ENCODE measurements around the gene CDK17. TPM values are rescaled to one million over a fixed set of nuclear protein-coding genes. Genes with fewer than 3 reads are reported as not detected.

The CDK17 gene
- total RNA-seq, 1 donor from 2014 or later = 33.8 TPM

- H3K9me3 Mint-ChIP-seq (ENCODE audit: unreplicated experiment) = no peaks in the 10 kb centered on the region
These were observed 25.1 kb upstream of the CDK17 start for GRCh38 chr12:96425321-96425720.

GRCh38 chr12:96424601-96425000 lies 24.4 kb upstream of the CDK17 start:
- peak overlapping the region; percentile 81 for H3K27ac Mint-ChIP-seq (ENCODE audit: unreplicated experiment)
- H3K36me3 Mint-ChIP-seq (ENCODE audit: unreplicated experiment) = no peaks in the 10 kb centered on the region

More at GRCh38 chr12:96425321-96425720, 25.1 kb upstream of the CDK17 start:
- no peak for DNase-seq (ENCODE audit: extremely low spot score, unreplicated experiment)
- no peak for TF ChIP-seq CTCF (IDR thresholded peaks at IDR 0.05)
- Mint-ChIP-seq H3K36me3 (ENCODE audit: unreplicated experiment) (no peaks in the 10 kb centered on the region), H3K27ac (ENCODE audit: unreplicated experiment) (peak overlapping the region; percentile 81), H3K27me3 (ENCODE audit: unreplicated experiment) (no peaks in the 10 kb centered on the region), H3K4me3 (ENCODE audit: unreplicated experiment) (no peak overlapping the region), H3K4me1 (ENCODE audit: unreplicated experiment) (peaks cover 62% of the 10 kb centered on the region)

DNA sequence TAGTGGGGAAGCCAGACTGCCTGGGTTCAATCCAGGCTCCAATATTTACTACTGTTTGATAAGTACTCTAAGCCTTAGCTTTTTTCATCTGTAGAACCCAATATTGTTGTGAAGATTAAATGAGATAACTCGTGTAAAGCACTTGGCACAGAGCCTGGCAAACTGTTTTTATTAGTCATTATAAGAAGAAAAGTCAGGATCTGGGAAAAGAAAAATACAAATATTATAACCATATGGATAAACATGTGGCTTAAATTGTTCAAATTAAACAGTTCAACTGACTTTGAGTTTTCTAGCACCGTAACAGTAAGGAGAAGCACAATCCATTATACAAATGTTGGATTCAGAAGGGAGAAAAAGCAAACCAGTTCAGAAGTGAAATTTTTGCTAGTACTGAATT lies 22.0 kb upstream of the CDK17 start:
- H3K4me3 Mint-ChIP-seq (ENCODE audit: unreplicated experiment) = no peak overlapping the region
- no peaks in the 10 kb centered on the region for H3K9me3 Mint-ChIP-seq (ENCODE audit: unreplicated experiment)
- H3K4me1 Mint-ChIP-seq (ENCODE audit: unreplicated experiment) = peaks cover 49% of the 10 kb centered on the region
- H3K27me3 Mint-ChIP-seq (ENCODE audit: unreplicated experiment) = no peaks in the 10 kb centered on the region
- H3K36me3 Mint-ChIP-seq (ENCODE audit: unreplicated experiment) = no peaks in the 10 kb centered on the region
- no peak for TF ChIP-seq CTCF (IDR thresholded peaks at IDR 0.05)
- H3K27ac Mint-ChIP-seq (ENCODE audit: unreplicated experiment) = peak overlapping the region; percentile 50
- DNase-seq (ENCODE audit: extremely low spot score, unreplicated experiment) = no peak

More at GRCh38 chr12:96424601-96425000, 24.4 kb upstream of the CDK17 start:
- H3K4me1 Mint-ChIP-seq (ENCODE audit: unreplicated experiment) = peaks cover 64% of the 10 kb centered on the region
- no peaks in the 10 kb centered on the region for H3K27me3 Mint-ChIP-seq (ENCODE audit: unreplicated experiment)
- no peak for TF ChIP-seq CTCF (IDR thresholded peaks at IDR 0.05)
- no peaks in the 10 kb centered on the region for H3K9me3 Mint-ChIP-seq (ENCODE audit: unreplicated experiment)
- no peak for DNase-seq (ENCODE audit: extremely low spot score, unreplicated experiment)
- H3K4me3 Mint-ChIP-seq (ENCODE audit: unreplicated experiment) = no peak overlapping the region

DNA sequence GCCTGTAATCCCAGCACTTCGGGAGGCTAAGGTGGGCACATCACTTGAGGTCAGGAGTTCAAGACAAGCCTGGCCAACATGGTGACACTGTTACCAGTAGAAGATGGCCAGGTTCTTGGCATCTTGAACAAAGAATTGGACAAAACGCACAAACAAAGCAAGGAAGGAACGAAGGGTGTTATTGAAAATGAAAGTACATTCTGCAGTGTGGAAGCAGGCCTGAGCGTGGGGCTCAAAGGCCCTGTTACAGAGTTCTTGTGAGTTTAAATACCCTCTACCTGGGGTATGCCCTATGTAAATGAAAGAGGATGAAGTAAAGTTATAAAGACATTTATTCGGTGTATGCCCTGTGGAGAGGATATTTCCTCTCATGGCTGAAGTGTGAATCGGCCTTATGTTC lies 20.8 kb upstream of the CDK17 start:
- Mint-ChIP-seq H3K27ac (ENCODE audit: unreplicated experiment) (peak overlapping the region; percentile 55), H3K36me3 (ENCODE audit: unreplicated experiment) (no peaks in the 10 kb centered on the region), H3K9me3 (ENCODE audit: unreplicated experiment) (no peaks in the 10 kb centered on the region), H3K4me1 (ENCODE audit: unreplicated experiment) (peaks cover 46% of the 10 kb centered on the region), H3K27me3 (ENCODE audit: unreplicated experiment) (no peaks in the 10 kb centered on the region), H3K4me3 (ENCODE audit: unreplicated experiment) (no peak overlapping the region)
- TF ChIP-seq CTCF (IDR thresholded peaks at IDR 0.05) = no peak
- no peak for DNase-seq (ENCODE audit: extremely low spot score, unreplicated experiment)

DNA sequence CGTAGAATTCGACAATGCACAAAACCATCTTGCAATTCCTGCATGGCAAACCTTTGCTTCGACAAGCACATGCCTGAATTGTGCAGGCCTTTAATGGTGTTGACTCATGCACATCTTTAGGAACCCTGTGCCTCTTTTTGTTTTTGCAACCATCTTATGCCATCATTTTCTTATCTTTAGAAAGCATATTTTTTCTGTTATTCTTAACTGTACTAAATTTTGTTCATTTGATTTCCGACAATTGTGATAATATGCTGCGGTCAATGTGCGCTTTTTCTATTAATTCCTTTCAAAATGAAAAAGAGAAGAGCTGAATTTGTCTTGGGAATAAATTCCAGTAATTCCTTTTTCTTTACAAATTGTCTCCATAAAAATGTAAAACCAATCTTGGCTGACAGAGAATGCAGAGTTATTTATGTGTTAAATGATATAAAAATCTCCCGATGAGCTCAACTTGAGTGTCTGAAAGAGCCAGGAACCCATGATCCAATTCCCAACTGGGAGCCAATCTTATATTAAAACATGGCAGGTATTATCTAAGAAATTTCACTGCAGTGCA lies 20.1 kb upstream of the CDK17 start:
- Mint-ChIP-seq H3K27ac (ENCODE audit: unreplicated experiment) (peak overlapping the region; percentile 55), H3K9me3 (ENCODE audit: unreplicated experiment) (no peaks in the 10 kb centered on the region), H3K36me3 (ENCODE audit: unreplicated experiment) (no peaks in the 10 kb centered on the region), H3K27me3 (ENCODE audit: unreplicated experiment) (no peaks in the 10 kb centered on the region), H3K4me3 (ENCODE audit: unreplicated experiment) (no peak overlapping the region), H3K4me1 (ENCODE audit: unreplicated experiment) (peaks cover 41% of the 10 kb centered on the region)
- TF ChIP-seq CTCF (IDR thresholded peaks at IDR 0.05) = no peak
- no peak for DNase-seq (ENCODE audit: extremely low spot score, unreplicated experiment)
